Prostate gland (tissue), 2 donors: ENCODE results near the gene PCDHGA6.

Experiments used
- CTCF ChIP-seq, 4 experiments: fragments of 200-600 bp in 2 of 4; fragments of 450-650 bp in 2 of 4; sonication (generic) in 2 of 4; IDR thresholded peaks; 1 replicate in 3 of 4; 2 replicates in 1 of 4; pipeline ENCODE4 v1.5.1; 2016 to 2019; ENCODE audit warnings: antibody characterized with exemption in 4 of 4, mild to moderate bottlenecking in 2 of 4, moderate library complexity in 2 of 4
- POLR2A ChIP-seq: fragments of 450-650 bp; IDR thresholded peaks from one replicate; pipeline ENCODE4 v1.6.1; 2016; ENCODE audit warnings: antibody characterized with exemption, mild to moderate bottlenecking
- POLR2AphosphoS5 ChIP-seq: sonication (generic); formaldehyde crosslinking; IDR thresholded peaks from one replicate; pipeline ENCODE4 v1.6.1; 2017; ENCODE audit warnings: antibody characterized with exemption

GRCh38 chr5:141342773-141343172 lies 30.9 kb upstream of the PCDHGA6 start:
- TF ChIP-seq CTCF (IDR thresholded peaks at IDR 0.05), result no peak
- TF ChIP-seq POLR2AphosphoS5, result no peak
- no peak for TF ChIP-seq POLR2A
